ENCODE measurements around the gene EXOC3.
"Not testable (repeated sequence)": the region's sequence is repeated elsewhere in the genome, so short reads cannot be mapped to it uniquely, and the experiment has no call there.

Gene EXOC3

DNA sequence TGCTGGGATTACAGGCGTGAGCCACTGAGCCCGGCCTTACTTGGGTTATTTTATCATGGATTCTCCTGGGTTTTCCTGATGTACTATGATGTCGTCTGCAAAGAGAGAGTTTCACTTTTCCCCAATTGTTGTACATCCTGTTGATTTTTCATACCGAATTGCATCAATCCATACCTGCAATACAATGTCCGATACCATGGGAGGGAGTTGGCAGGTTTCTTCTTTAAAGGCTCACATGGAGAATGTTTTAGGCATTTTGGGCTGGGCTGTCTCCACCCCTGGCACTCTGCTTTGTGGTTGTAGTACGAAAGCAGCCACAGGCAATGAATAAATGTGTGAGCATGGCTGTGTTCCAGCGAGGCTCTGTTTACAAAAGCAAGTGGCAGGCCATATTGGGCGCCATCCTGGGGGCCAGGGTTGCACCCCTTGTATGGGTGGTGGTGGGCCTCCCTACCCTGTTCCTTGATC lies 35.1 kb upstream of the EXOC3 start:
- FAIRE-seq = no peak

DNA sequence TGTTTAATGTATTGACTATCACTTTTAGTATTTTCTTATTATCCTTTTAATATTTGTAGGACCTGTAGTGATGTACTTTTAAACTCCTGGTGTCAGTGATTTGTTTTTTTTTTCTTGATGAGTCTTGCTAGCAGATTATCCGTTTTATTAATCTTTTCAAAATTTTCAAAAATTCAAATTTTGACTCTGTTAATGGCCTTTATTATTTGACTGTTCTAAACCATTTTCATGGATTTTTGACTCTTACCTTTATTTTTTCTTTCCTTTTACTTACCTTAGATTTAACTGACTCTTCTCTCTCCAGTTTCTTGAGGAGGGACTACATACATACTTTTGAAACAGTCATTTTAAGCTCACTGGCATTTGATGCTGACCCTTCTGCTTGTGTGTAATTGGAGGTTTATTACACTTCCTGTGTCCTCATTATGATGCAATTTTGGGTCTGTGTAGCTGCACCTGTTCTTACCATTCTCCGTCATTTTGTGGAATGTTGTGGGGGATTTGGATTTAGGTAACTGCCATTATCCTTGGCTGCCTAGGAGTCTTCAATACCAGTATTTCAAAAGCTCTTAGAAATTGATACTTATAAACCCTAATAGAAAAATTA lies 32.0 kb upstream of the EXOC3 start:
- no peak for FAIRE-seq

DNA sequence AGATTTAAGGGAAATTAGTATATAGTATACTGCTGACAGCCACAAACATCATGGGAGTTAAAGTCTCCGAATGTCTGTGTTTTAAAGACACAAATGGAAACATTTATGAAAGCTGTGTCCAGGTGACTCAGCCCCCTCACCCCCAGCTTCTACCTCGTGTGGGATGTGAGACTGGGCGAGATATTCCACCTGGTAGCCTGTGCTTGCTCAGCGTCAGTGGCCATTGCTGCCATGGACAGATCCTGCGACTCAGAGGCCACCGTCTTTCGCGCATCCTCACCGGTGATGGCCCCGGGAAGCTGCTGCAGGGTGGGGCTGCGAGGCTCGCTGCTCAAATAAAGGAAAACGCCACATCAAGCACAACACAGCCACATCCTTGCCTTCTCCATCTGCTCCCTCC lies 31.2 kb upstream of the EXOC3 start:
- FAIRE-seq = no peak

DNA sequence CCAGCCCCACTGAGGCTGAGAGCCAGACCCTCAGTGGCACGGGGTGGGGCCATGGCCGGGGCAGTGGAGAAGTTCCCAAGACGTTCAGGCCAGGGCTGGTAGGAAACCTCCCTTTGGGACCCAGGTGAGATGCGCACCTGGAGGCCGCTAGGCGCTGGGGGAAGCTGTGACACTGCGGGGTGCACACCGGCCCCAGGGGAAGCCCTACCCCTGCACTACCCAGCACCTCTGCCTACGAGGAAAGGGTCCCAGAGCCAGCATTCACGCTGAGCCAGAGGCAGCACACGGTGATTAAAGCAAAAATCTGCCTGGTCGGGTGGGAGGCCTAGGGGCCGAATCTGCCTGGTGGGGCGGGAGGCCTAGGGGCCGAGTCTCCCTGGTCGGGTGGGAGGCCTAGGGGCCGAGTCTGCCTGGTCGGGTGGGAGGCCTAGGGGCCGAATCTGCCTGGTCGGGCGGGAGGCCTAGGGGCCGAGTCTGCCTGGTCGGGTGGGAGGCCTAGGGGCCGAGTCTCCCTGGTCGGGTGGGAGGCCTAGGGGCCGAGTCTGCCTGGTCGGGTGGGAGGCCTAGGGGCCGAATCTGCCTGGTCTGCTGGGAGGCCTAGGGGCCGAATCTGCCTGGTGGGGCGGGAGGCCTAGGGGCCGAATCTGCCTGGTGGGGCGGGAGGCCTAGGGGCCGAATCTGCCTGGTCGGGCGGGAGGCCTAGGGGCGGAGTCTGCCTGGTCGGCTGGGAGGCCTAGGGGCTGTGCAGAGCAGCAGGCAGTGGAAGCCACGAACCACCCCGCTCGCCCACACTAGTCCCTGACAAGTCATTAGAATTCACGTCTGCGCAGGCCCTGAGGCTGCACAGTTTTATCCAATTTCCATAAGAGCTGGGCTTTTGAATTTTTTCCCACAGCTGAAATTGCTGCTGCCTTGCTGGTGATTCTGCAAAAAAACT lies 27.7 kb upstream of the EXOC3 start:
- FAIRE-seq = not testable (repeated sequence)

DNA sequence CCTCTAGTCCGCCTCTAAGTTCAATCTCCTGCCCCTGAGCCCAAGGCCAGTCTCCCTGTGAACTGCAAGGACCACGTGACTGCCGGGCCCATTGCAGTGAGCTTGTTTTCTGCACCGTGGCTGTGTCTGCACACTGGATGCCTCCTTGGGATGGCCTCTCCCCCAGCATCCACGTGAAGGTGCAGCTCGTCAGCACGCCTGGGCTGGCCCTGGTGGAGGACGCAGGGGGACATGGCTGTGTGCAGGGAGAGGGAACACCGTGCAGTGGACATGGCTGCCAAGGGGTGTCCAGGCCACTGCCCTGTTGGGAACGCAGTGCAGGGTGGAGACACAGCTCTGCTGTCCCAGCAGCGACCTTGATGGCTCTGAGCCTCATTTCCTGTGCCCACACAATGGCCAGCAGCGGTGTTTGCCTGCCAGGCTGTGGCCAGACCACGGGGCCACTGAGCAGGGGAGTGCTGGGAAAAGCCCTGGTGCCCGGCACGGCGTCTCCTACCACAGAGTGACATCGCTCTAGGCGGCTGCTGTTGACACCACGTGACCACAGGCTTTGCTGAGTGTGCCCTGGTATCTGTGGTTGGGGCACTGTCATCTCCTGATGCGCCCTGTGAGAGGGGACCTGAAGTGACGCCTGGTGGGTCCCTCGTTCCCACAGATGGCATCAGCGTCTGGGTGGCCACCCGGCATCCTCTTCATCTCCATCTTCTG lies 26.9 kb upstream of the EXOC3 start:
- FAIRE-seq = no peak

DNA sequence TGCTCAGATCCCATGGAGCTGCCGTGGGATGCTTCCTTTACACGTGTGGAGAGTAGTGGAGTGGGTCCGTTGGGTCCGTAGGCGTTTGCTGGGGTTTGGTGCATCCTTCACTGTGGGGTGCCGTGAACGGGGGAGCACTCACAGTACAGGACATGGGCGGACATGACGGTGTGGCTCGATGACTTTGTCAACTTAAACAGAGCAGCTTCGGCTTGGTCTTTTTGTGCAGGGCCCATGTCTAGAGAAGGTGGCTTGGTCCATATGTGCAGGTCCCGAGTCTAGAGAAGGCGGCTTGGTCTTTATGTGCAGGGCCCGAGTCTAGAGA lies 26.4 kb upstream of the EXOC3 start:
- FAIRE-seq = no peak

DNA sequence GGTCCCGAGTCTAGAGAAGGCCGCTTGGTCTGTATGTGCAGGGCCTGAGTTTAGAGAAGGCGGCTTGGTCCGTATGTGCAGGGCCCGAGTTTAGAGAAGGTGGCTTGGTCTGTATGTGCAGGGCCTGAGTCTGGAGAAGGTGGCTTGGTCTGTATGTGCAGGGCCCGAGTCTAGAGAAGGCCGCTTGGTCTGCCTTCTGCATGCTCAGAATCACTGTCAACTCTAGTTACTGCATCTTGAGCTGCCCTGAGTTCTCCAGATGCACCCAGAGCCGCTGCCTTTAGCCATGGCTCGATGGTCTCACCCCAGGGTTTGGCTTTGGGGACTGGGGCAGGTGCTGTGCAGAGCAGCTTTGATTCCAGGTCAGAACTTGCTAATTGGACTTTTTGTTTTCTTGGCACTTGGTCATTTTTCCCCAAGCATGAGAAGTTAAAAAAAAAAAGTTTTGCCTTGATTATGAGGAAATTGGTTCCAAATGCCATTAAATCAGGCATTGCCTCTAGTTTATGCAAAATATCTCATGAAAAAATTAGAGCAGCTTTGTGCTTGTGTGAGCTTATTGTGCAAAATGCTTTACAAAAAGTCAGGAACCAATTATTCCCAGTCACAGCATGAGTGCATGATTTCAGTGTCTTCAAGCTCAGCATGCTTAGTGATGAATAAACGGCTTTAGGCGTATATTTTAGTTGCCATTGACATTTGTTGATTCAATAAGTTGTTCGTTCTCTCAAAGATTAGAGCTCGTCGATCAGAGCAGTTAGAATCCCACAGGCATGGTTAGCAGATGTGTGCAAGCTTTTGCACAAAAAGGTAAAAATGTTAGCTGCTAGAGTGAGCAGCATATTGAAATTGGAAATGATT lies 25.4 kb upstream of the EXOC3 start:
- FAIRE-seq = no peak

DNA sequence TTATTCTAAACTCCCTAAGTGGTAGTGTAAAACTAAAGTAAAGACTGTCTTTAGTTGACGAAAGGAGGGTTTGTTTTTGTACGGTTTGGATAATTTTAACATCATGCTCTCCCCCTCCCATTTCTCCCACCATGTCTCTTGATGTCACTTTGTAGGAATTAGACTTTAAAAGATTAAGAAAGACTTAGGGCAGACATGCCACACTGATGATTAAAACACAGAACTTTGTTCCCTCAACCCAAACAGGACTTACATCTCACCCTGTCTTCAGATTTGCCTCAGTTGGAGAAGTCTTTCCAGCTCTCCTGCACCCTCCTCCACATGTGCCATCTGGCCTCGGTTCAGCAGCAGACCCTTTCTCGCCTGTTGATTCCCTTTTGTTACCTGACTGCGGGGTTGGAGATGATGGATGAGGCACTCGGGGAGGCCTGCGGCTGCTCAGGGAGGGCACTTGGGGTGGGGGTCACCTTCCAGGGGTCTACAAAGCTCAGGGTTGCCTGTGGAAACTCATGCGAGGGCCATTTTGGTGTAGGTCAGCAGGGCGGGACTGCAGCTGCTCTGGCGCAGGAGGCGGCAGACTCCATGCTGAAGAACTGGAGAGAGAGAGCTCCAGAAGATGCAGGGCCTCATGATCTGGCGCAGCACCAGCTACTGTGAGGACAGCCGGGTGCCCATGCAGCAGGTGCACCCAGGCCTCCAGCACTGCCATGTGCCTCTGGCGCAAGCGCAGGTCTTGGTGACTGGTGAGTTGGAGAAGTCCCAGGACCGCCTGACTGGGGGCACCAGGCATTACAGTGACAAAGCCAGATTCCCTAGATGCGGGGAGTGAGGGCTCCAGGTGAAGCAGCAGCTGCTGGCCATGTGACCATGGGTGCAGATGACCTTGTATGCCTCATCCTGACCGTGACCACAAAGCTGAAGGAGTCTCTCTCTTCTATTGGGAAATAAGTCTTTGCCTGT lies 24.5 kb upstream of the EXOC3 start:
- FAIRE-seq = no peak

DNA sequence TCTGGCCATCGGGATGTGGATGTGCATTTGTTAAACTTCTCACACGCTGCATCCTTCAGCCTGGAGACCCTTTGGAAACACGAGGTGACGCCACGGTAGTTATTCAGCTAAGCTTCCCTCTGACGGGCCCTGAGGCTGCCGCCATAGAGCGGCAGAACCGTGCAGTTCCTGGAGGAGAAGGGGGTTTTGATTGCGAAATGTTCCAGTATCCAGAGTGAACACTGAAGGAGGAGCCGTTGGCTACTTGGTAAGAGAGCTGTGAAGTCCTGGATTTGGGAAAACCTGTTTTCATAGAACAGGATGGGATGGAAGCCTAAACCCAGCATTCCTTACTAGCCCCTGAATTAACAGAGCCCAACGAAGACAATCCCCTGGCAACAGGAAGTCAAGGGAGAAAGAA lies 23.0 kb upstream of the EXOC3 start:
- FAIRE-seq = no peak

DNA sequence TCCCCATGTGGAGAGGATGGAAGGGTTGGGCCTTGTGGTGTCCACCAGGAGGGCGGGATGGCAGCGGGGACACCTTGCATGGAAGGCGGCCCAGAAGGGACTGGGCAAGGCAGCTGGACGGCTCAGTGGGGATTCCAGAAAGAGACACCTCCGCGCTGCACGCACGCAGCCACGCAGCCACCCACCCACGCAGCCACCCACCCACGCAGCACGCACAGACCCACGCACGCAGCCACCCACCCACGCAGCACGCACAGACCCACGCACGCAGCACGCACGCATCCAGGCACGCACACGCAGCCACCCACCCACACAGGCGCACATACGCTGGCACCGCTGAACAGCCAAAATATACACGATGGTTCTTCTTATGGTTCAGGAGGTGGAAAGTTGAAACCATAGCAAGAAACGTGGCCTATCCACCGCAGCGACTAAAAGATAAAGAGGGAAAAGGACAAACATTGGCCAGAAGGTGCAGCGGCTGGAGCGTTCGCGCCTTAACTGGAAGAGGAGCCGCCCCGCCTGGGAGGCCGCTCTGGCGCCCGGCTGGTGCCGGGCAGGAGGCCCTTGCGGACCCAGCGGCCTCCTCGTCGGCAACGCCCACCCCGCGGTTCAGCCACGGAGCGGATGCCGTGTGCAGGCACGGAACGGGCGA lies 22.2 kb upstream of the EXOC3 start:
- no peak for FAIRE-seq

DNA sequence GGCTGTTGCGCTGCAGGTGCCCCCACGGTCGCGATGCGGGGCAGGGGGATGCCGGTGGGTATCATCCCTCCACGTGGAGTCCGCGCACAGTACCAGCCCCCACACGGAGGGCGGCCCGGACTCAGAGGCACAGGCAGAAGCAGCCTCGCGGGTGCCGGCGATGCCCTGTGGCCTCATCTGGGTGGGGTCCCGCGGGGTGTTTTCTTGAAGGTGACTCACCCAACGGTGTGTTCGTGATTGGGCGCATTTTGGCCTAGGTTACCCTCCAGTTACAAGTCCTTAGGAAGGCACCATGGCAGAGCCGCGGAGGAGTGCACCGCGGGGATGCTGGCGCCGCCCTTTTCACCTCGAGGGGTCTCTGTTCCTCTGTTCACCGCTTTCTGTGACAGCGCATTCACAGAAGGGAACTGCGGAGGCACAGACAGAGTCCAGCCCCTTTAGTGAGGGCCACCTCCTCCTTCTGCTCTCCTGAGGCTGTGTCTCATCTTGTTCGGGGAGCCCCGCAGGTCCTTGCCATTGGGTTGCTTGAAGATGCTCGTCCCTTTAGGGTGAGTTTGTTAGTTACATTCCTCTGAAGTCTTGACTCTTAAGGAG lies 21.6 kb upstream of the EXOC3 start:
- FAIRE-seq = no peak

DNA sequence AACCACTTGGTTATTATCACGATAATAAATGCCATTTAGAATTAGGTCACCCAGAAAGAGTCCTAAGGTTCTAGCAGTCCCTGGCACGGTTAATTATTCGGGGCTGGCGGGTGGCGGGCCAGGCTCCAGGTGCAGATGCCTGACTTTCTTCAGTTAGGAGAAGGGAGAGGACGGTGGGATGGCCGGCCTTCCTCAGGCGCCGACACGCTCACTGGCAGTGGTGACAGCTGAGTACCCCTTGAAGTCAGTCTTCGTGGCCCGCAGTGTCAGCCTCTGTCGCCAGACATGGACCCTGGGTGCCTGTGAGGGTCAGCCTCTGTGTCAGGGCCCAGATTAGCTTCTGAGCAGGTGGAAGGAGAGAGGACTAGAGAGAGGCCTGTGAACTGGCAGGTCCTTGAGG lies 21.1 kb upstream of the EXOC3 start:
- no peak for FAIRE-seq

DNA sequence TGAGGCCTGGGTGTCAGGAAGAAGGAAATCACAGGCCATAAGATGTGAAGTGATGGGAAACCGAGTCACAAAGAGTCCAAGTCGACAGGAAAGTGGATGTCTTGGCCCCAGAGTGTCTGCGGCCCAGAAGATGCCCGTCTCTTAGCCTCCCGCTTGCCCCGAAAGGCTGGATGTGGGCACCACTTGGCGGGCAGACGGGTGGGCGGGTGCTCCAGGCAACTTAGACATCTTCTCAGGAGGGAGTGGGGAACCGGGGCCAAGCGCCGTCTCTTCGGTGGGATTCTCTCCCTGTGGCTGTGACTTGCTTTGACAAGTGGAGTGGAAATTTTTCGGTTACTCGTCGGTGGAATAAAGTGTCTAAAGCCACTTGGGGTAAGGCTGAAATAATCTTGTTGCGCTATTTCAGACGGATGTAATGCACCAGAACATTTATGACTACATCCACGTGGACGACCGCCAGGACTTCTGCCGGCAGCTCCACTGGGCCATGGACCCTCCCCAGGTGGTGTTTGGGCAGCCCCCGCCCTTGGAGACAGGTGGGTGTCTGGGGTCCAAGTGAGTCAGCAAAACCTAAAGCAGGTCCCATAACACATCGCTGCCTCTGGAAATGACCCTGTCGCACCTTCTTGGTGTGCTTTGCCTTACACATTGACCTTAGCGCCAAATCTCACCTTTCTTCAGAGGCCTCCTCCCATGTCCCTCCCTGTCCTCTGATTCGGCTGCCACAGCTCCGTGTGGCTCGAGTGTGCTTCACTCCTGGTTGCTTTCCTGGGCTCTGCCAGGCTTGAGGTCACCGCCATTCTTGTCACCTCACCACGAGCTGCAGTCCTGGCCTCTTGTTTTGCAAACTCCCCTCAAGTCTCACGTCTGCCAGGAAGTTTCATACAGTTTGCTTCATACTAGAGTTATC lies 20.4 kb upstream of the EXOC3 start:
- FAIRE-seq = no peak

DNA sequence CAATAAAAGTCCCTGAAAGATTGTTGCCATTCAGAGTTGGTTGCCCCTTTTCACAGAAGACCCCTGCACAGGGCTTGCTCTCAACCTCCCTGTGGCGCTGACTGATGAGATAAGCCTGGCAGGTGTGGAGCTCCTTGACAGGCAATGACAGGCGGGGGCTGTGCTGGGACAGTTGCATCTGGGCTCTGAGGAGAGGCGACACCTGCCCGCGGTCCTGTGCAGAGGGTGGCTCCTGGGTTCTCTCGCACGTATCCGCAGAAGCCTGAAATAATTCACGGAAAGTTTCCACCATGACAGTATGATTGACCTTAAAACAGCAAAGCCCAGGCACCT lies 19.8 kb upstream of the EXOC3 start:
- FAIRE-seq = no peak

DNA sequence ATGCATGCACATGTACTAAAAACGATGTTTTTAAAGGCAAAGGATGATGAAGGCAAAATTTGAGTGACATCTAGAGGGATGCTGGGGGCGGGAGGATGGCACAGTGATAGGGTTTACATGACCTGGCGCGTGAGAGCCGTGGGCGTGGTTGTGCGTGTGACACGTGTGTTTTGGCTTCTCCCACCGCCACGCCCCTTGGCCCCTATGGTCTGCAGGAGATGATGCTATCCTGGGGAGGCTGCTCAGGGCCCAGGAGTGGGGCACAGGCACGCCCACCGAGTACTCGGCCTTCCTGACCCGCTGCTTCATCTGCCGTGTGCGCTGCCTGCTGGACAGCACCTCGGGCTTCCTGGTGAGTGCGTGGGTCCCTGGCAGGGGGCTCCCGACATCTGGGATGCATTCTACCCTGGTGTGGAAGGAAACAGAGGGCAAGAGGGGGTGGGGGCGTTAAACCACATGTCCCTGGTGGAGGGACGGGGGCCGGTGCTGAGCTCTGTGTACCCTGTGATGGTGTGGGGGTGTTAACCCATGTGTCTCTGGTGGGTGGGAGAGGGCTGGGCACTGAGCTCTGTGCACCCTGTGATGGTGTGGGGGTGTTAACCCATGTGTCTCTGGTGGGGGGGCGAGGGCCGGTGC lies 19.2 kb upstream of the EXOC3 start:
- FAIRE-seq = no peak

DNA sequence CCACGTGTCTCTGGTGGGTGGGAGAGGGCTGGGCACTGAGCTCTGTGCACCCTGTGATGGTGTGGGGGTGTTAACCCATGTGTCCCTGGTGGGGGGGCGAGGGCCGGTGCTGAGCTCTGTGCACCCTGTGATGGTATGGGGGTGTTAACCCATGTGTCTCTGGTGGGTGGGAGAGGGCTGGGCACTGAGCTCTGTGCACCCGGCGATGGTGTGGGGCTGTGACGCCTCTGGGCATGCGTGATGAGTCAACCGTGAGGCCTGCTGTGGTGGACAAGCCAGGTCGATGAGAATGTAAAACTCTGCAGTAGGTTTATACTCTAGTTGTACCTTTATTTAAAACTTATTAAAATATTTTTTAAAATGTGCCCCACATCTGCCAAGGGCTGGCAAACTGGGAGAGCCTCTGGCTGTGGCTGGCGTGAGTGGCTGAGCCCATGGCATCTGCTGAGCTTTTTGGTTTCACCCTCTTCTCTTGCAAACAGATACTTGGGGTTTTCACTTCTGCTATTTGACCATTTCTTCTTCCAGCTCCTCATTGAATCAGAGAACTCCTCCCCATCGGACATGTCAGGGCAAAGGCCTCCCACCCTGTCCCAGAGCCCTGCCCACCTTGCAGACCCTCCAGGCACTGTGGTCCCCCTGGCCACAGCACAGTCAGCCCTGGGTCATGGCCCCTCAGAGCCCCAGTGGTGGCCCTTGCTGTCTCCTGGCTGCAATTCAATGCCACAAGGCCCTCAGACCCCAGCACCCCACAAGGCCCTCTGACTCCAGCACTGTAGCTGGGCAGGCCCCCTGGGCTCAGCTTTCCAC lies 18.5 kb upstream of the EXOC3 start:
- FAIRE-seq = no peak

DNA sequence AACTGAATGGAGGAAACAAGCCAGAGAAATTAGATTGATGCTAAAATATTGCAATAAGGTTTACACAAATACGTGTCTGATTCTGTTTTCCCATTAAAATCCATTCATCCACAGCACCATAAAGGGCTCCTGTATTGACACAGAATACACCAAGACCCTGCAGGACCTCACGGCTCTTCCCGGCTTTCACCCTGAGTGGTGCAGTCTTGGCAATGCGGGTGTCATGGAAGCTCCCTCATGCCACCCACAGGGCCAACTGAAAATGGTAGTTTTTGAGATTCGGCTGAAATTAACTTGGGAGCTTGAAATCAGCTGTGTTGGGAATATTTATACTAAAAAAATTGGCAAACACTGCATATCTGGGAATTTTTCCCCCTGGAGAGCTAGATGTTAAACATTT lies 17.3 kb upstream of the EXOC3 start:
- FAIRE-seq = no peak

DNA sequence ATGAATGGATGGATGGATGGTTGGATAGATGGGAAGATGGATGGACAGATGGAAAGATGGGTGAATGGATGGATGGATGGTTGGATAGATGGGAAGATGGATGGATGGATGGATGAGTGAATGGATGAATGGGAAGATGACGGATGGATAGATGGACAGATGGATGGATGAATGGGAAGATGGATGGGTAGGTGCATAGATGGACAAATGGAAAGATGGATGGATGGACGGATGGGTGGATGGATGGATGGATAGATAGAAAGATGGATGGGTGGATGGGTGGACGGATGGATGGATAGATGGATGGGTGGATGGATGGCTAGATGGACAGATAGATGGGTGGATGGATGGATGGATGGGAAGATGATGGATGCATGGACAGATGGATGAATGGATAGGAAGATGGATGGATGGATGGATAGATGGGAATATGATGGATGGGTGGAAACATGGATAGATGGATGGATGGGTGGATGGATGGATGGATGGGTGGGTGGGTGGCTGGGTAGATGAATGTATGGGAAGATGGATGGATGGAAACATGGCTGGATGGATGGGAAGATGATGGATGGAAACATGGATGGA lies 16.5 kb upstream of the EXOC3 start:
- FAIRE-seq = no peak

All from endometrium (tissue), 2 donors.